Stomach (tissue), 4 donors: Measurements from ENCODE around the gene RAC2.

ENCODE experiments used
- EP300 ChIP-seq: sonication (generic); formaldehyde crosslinking; IDR thresholded peaks from one replicate; pipeline ENCODE4 v1.6.1; 2017; ENCODE audit warnings: antibody characterized with exemption
- POLR2A ChIP-seq, 4 donors: fragments of 450-650 bp; IDR thresholded peaks; one replicate each; pipeline ENCODE4 v1.6.1; 2016; ENCODE audit warnings: antibody characterized with exemption in 4 of 4, control low read depth in 2 of 4, mild to moderate bottlenecking in 1 of 4, moderate library complexity in 1 of 4
- TF ChIP-seq, protein P1 (sequence below), 7 experiments: fragments of 450-650 bp in 4 of 7; fragments of 200-600 bp in 3 of 7; sonication (generic) in 3 of 7; IDR thresholded peaks; one replicate each; pipeline ENCODE4 v1.5.1; 2016 to 2019; ENCODE audit warnings: antibody characterized with exemption in 7 of 7, control low read depth in 2 of 7, mild to moderate bottlenecking in 1 of 7

GRCh38 chr22:37274380-37274862 lies 30.4 kb upstream of the RAC2 start:
- TF ChIP-seq, protein P1, sequence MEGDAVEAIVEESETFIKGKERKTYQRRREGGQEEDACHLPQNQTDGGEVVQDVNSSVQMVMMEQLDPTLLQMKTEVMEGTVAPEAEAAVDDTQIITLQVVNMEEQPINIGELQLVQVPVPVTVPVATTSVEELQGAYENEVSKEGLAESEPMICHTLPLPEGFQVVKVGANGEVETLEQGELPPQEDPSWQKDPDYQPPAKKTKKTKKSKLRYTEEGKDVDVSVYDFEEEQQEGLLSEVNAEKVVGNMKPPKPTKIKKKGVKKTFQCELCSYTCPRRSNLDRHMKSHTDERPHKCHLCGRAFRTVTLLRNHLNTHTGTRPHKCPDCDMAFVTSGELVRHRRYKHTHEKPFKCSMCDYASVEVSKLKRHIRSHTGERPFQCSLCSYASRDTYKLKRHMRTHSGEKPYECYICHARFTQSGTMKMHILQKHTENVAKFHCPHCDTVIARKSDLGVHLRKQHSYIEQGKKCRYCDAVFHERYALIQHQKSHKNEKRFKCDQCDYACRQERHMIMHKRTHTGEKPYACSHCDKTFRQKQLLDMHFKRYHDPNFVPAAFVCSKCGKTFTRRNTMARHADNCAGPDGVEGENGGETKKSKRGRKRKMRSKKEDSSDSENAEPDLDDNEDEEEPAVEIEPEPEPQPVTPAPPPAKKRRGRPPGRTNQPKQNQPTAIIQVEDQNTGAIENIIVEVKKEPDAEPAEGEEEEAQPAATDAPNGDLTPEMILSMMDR (IDR thresholded peaks at IDR 0.05): no peak
- TF ChIP-seq EP300: no peak
- no peak for TF ChIP-seq POLR2A (IDR thresholded peaks at IDR 0.05)
